H9 (cell line): ENCODE results near the gene TLE5. TPM values are rescaled to one million over a fixed set of nuclear protein-coding genes. Genes with fewer than 3 reads are reported as not detected.

Experiments
- DNase-seq: peaks from one replicate; pipeline ENCODE4 v3.0.0-alpha.2; 2017
- H2AFZ ChIP-seq: one replicate; pipeline ENCODE4 v1.6.1; 2013; ENCODE audit warnings: mild to moderate bottlenecking, low read length, control low read depth, moderate library complexity
- H2AK5ac ChIP-seq: 2 replicates; pipeline ENCODE4 v1.6.1; 2013; ENCODE audit warnings: low read length, control low read depth, mixed read lengths; ENCODE audit not compliant: insufficient read length
- H2BK120ac ChIP-seq: one replicate; pipeline ENCODE4 v1.6.1; 2013; ENCODE audit warnings: low read depth, mild to moderate bottlenecking, low read length, control low read depth, inconsistent platforms; ENCODE audit not compliant: poor library complexity, severe bottlenecking
- H2BK12ac ChIP-seq: 2 replicates; pipeline ENCODE4 v1.6.1; 2013; ENCODE audit warnings: low read length, control low read depth, mixed read lengths, low read depth; ENCODE audit not compliant: insufficient read length
- H2BK15ac ChIP-seq: 2 replicates; pipeline ENCODE4 v1.6.1; 2013; ENCODE audit warnings: low read depth, low read length, control low read depth
- H2BK20ac ChIP-seq: one replicate; pipeline ENCODE4 v1.6.1; 2013; ENCODE audit warnings: low read depth, mild to moderate bottlenecking, low read length, control low read depth, inconsistent platforms; ENCODE audit not compliant: poor library complexity, severe bottlenecking
- H2BK5ac ChIP-seq: 2 replicates; pipeline ENCODE4 v1.6.1; 2013; ENCODE audit warnings: low read length, control low read depth, mixed read lengths; ENCODE audit not compliant: insufficient read length
- H3K14ac ChIP-seq: 2 replicates; pipeline ENCODE4 v1.6.1; 2013; ENCODE audit warnings: low read length, control low read depth; ENCODE audit not compliant: insufficient read depth
- H3K18ac ChIP-seq: 2 replicates; pipeline ENCODE4 v1.6.1; 2013; ENCODE audit warnings: low read depth, mild to moderate bottlenecking, mixed read lengths, low read length, control low read depth; ENCODE audit not compliant: insufficient read length
- H3K23ac ChIP-seq: 2 replicates; pipeline ENCODE4 v1.6.1; 2013; ENCODE audit warnings: low read length, control low read depth, mixed read lengths, low read depth; ENCODE audit not compliant: insufficient read length
- H3K23me2 ChIP-seq: 2 replicates; pipeline ENCODE4 v1.6.1; 2013; ENCODE audit warnings: low read depth, mild to moderate bottlenecking, mixed read lengths, low read length, control low read depth; ENCODE audit not compliant: insufficient read length, poor library complexity, severe bottlenecking
- H3K27ac ChIP-seq: 2 replicates; pipeline ENCODE4 v1.5.1; 2013; ENCODE audit warnings: low read length, control low read depth, mixed read lengths, low read depth; ENCODE audit not compliant: insufficient read length
- H3K27me3 ChIP-seq: 2 replicates; pipeline ENCODE4 v1.6.1; 2013; ENCODE audit warnings: low read length, control low read depth, inconsistent platforms; ENCODE audit not compliant: insufficient read depth
- H3K4ac ChIP-seq: 2 replicates; pipeline ENCODE4 v1.6.1; 2013; ENCODE audit warnings: low read depth, mild to moderate bottlenecking, control low read depth, inconsistent platforms, low read length, moderate library complexity
- H3K4me1 ChIP-seq: 2 replicates; pipeline ENCODE4 v1.6.1; 2013; ENCODE audit warnings: low read length, control low read depth, inconsistent platforms; ENCODE audit not compliant: insufficient read depth
- H3K4me2 ChIP-seq: 2 replicates; pipeline ENCODE4 v1.6.1; 2013; ENCODE audit warnings: low read length, control low read depth, mixed read lengths; ENCODE audit not compliant: insufficient read length, insufficient read depth
- H3K56ac ChIP-seq: 2 replicates; pipeline ENCODE4 v1.6.1; 2013; ENCODE audit warnings: low read depth, mild to moderate bottlenecking, mixed read lengths, low read length, control low read depth; ENCODE audit not compliant: insufficient read length
- H3K79me1 ChIP-seq: 2 replicates; pipeline ENCODE4 v1.6.1; 2013; ENCODE audit warnings: low read depth, mild to moderate bottlenecking, moderate library complexity, low read length, control low read depth, inconsistent platforms; ENCODE audit not compliant: insufficient read depth, poor library complexity, severe bottlenecking
- H3K79me2 ChIP-seq: 2 replicates; pipeline ENCODE4 v1.6.1; 2013; ENCODE audit warnings: low read length, control low read depth, inconsistent platforms; ENCODE audit not compliant: insufficient read depth
- H3K9ac ChIP-seq: 2 replicates; pipeline ENCODE4 v1.6.1; 2013; ENCODE audit warnings: low read length, control low read depth, mixed read lengths; ENCODE audit not compliant: insufficient read length; ENCODE audit errors: extremely low read depth
- H3K9me3 ChIP-seq: one replicate; pipeline ENCODE4 v1.6.1; 2013; ENCODE audit warnings: low read depth, low read length, inconsistent platforms; ENCODE audit not compliant: control insufficient read depth
- H3T11ph ChIP-seq: one replicate; pipeline ENCODE4 v1.6.1; 2013; ENCODE audit warnings: mild to moderate bottlenecking, low read length, control low read depth, inconsistent platforms
- H4K20me1 ChIP-seq: one replicate; pipeline ENCODE4 v1.6.1; 2013; ENCODE audit not compliant: control insufficient read depth, insufficient read length, insufficient read depth
- H4K5ac ChIP-seq: 2 replicates; pipeline ENCODE4 v1.6.1; 2013; ENCODE audit warnings: low read depth, mild to moderate bottlenecking, mixed read lengths, low read length, control low read depth; ENCODE audit not compliant: insufficient read length
- H4K8ac ChIP-seq: replicated peaks from 2 replicates; pipeline ENCODE4 v1.6.1; 2013; ENCODE audit warnings: low read length, control low read depth, mixed read lengths, low read depth; ENCODE audit not compliant: insufficient read length
- H4K91ac ChIP-seq: 2 replicates; pipeline ENCODE4 v1.6.1; 2013; ENCODE audit warnings: low read depth, mild to moderate bottlenecking, moderate library complexity, mixed read lengths, low read length, control low read depth; ENCODE audit not compliant: insufficient read length
- H3K27ac Mint-ChIP-seq, 3 experiments: 2 replicates in 2 of 3; 3 replicates in 1 of 3; pipeline ENCODE4 v1.8.0; 2020 to 2021; ENCODE audit warnings: mixed read lengths in 3 of 3, mild to moderate bottlenecking in 1 of 3, moderate library complexity in 1 of 3
- H3K27me3 Mint-ChIP-seq: 2 replicates; pipeline ENCODE4 v1.8.0; 2021; ENCODE audit warnings: low read depth, mild to moderate bottlenecking, moderate library complexity, mixed read lengths
- H3K36me3 Mint-ChIP-seq, 3 experiments: 2 replicates in 2 of 3; 3 replicates in 1 of 3; pipeline ENCODE4 v1.8.0; 2020 to 2021; ENCODE audit warnings: low read depth in 3 of 3, mixed read lengths in 3 of 3; ENCODE audit not compliant: insufficient read depth in 1 of 3
- H3K4me1 Mint-ChIP-seq, 2 experiments: 2 replicates each; pipeline ENCODE4 v1.8.0; 2020; ENCODE audit warnings: mixed read lengths in 2 of 2
- H3K4me3 Mint-ChIP-seq, 2 experiments: 2 replicates in 1 of 2; 3 replicates in 1 of 2; pipeline ENCODE4 v1.8.0; 2020 to 2021; ENCODE audit warnings: mild to moderate bottlenecking in 2 of 2, mixed read lengths in 2 of 2, moderate library complexity in 1 of 2
- H3K9me3 Mint-ChIP-seq, 2 experiments: 2 replicates in 1 of 2; 3 replicates in 1 of 2; pipeline ENCODE4 v1.8.0; 2020; ENCODE audit warnings: mild to moderate bottlenecking in 2 of 2, mixed read lengths in 2 of 2, moderate library complexity in 1 of 2
- WGBS: extraction: QIAGEN DNeasy Blood & Tissue Kit; methylation state at CpG from one replicate; pipeline ENCODE4 v1.1.7; 2013; ENCODE audit warnings: missing lambda C conversion rate, low lambda C conversion rate, mixed read lengths; ENCODE audit not compliant: insufficient read length; ENCODE audit errors: extremely low coverage; 5-methylcytosine and 5-hydroxymethylcytosine counted together
- total RNA-seq: library from RNA; stranded (reverse); gene quantifications from 2 replicates; pipeline ENCODE4 v1.2.1, GENCODE V29; 2021
- TF ChIP-seq, protein P1 (sequence below): fragments of 200-600 bp; sonication (generic); conservative IDR thresholded peaks from 3 replicates; pipeline ENCODE4 v1.8.0; 2021; ENCODE audit warnings: antibody characterized with exemption, mild to moderate bottlenecking

TLE5 gene
- total RNA-seq, 1 experiment from 2014 or later = 221 TPM

DNA sequence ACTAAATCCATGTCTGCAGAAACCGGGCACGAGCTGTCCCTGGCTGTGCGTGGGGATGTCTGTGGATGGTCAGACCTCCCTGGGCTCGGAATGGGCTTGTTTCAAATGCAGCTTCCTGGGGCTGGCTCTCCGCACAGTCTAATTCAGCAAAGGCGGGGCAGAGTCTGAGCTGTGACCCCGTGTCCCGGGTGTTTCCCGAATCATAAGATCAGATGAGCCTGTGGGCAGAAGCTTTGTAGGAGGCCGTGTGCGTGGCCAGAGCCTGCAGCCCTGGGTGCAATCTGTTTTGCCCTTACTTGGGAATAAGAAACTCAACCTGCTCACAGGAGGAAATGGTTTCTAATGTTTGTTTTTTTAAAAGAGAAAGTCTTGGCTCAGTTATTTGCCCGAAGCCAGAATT lies 18.0 kb upstream of the TLE5 start:
- Histone ChIP-seq H2BK20ac (no peak overlapping the region), H2BK5ac (no peak overlapping the region), H2BK120ac (no peak overlapping the region), H3K23me2 (no peaks in the 10 kb centered on the region), H3K9ac (no peak overlapping the region), H4K5ac (no peak overlapping the region), H3T11ph (no peak overlapping the region), H4K20me1 (no peaks in the 10 kb centered on the region), H2BK12ac (no peak overlapping the region), H4K8ac (no peak overlapping the region), H2AFZ (no peak overlapping the region), H3K4ac (no peak overlapping the region), H2BK15ac (no peak overlapping the region), H3K18ac (no peak overlapping the region), H2AK5ac (no peak overlapping the region), H3K27ac (no peak overlapping the region), H3K27me3 (no peaks in the 10 kb centered on the region), H3K23ac (no peak overlapping the region), H3K79me2 (no peaks in the 10 kb centered on the region), H3K79me1 (no peaks in the 10 kb centered on the region), H3K4me2 (no peak overlapping the region), H3K56ac (no peak overlapping the region), H3K4me1 (no peaks in the 10 kb centered on the region), H3K14ac (no peak overlapping the region), H3K9me3 (no peaks in the 10 kb centered on the region), H4K91ac (no peak overlapping the region)
- DNase-seq = no peak
- Mint-ChIP-seq H3K27me3 (peaks cover 18% of the 10 kb centered on the region), H3K27ac (no peak overlapping the region), H3K9me3 (peaks cover 2 to 3% of the 10 kb centered on the region in 2 experiments; a peak in 3 of 5 replicates), H3K36me3 (no peaks in the 10 kb centered on the region; a peak in 1 of 7 replicates), H3K4me3 (no peak overlapping the region), H3K4me1 (peaks cover 4 to 8% of the 10 kb centered on the region in 2 experiments; a peak in 3 of 4 replicates)
- WGBS = no CpG with 5 or more reads among the region's 12 CpGs
- TF ChIP-seq, protein P1, sequence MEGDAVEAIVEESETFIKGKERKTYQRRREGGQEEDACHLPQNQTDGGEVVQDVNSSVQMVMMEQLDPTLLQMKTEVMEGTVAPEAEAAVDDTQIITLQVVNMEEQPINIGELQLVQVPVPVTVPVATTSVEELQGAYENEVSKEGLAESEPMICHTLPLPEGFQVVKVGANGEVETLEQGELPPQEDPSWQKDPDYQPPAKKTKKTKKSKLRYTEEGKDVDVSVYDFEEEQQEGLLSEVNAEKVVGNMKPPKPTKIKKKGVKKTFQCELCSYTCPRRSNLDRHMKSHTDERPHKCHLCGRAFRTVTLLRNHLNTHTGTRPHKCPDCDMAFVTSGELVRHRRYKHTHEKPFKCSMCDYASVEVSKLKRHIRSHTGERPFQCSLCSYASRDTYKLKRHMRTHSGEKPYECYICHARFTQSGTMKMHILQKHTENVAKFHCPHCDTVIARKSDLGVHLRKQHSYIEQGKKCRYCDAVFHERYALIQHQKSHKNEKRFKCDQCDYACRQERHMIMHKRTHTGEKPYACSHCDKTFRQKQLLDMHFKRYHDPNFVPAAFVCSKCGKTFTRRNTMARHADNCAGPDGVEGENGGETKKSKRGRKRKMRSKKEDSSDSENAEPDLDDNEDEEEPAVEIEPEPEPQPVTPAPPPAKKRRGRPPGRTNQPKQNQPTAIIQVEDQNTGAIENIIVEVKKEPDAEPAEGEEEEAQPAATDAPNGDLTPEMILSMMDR = no peak
